Breast epithelium (tissue), 4 donors: Measurements from ENCODE around the gene ATP10B. TPM values are rescaled to one million over a fixed set of nuclear protein-coding genes. Genes with fewer than 3 reads are reported as not detected.

Source experiments
- DNase-seq, 2 donors: peaks; one replicate each; pipeline ENCODE4 v3.0.0-alpha.2; 2019; ENCODE audit warnings: low spot score in 2 of 2
- H3K27ac ChIP-seq, 2 donors: fragments of 200-600 bp; sonication (generic) in 1 of 2; one replicate each; pipeline ENCODE4 v1.5.1; 2016 to 2019; ENCODE audit warnings: mild to moderate bottlenecking in 1 of 2
- H3K27me3 ChIP-seq, 2 donors: fragments of 200-600 bp; sonication (generic) in 1 of 2; one replicate each; pipeline versions ENCODE4 v1.5.1 to v1.6.0; 2017 to 2019; ENCODE audit warnings: control low read depth in 1 of 2, mild to moderate bottlenecking in 1 of 2
- H3K36me3 ChIP-seq: fragments of 200-600 bp; one replicate; pipeline ENCODE4 v1.5.1; 2019
- H3K4me1 ChIP-seq, 2 donors: fragments of 200-600 bp; sonication (generic); one replicate each; pipeline ENCODE4 v1.5.1; 2016 to 2019; ENCODE audit warnings: control low read depth in 1 of 2
- H3K4me3 ChIP-seq, 3 donors: fragments of 200-600 bp; sonication (generic); 1 replicate in 2 of 3; 2 replicates in 1 of 3; pipeline ENCODE4 v1.5.1; 2016 to 2019; ENCODE audit warnings: mild to moderate bottlenecking in 3 of 3, moderate library complexity in 2 of 3
- H3K9me3 ChIP-seq, 2 donors: fragments of 200-600 bp; sonication (generic) in 1 of 2; one replicate each; pipeline ENCODE4 v1.5.1; 2016 to 2019; ENCODE audit warnings: control low read depth in 1 of 2
- CTCF ChIP-seq, 3 donors: fragments of 450-650 bp; IDR thresholded peaks; one replicate each; pipeline ENCODE4 v1.5.1; 2016 to 2017; ENCODE audit warnings: antibody characterized with exemption in 3 of 3, mild to moderate bottlenecking in 3 of 3, moderate library complexity in 3 of 3
- POLR2A ChIP-seq: fragments of 450-650 bp; IDR thresholded peaks from one replicate; pipeline ENCODE4 v1.6.1; 2016; ENCODE audit warnings: antibody characterized with exemption, mild to moderate bottlenecking, moderate library complexity
- POLR2AphosphoS5 ChIP-seq, 3 donors: sonication (generic); formaldehyde crosslinking; IDR thresholded peaks; one replicate each; pipeline ENCODE4 v1.6.1; 2017; ENCODE audit warnings: antibody characterized with exemption in 3 of 3
- intact Hi-C: fragments of 100-400 bp; cut with DNase I; formaldehyde crosslinking; loops from one replicate; pipeline ENCODE4 v1.15.1; 2023; ENCODE audit warnings: low total_unique reads
- total RNA-seq, 3 donors: library from RNA; depleted of rRNA; stranded (reverse); fragments of >200 nt; gene quantifications; one replicate each; pipeline ENCODE4 v1.1.0, GENCODE V29; 2016

ATP10B gene
- total RNA-seq, 3 donors from 2014 or later: under 0.01 to 2.9 TPM; not detected in 1

- no peak for TF ChIP-seq CTCF (IDR thresholded peaks at IDR 0.05)
- no peak for TF ChIP-seq POLR2AphosphoS5 (IDR thresholded peaks at IDR 0.05)
- TF ChIP-seq POLR2A: no peak
- H3K4me1 ChIP-seq: no peaks in the 10 kb centered on the region
- no peak overlapping the region for H3K27ac ChIP-seq
- intact Hi-C loops: no loop called here
- H3K4me3 ChIP-seq: no peak overlapping the region
- no peaks in the 10 kb centered on the region for H3K27me3 ChIP-seq
- no peaks in the 10 kb centered on the region for H3K9me3 ChIP-seq
- no peak for DNase-seq
- H3K36me3 ChIP-seq: no peaks in the 10 kb centered on the region
These were observed 104.5 kb downstream of the ATP10B start for GRCh38 chr5:160747559-160747958.

- no peak for DNase-seq
- intact Hi-C loops: no loop called here
- Histone ChIP-seq H3K4me3 (no peak overlapping the region), H3K4me1 (no peaks in the 10 kb centered on the region), H3K27me3 (no peaks in the 10 kb centered on the region), H3K36me3 (no peaks in the 10 kb centered on the region), H3K9me3 (no peaks in the 10 kb centered on the region), H3K27ac (no peak overlapping the region)
- TF ChIP-seq POLR2A: no peak
- TF ChIP-seq CTCF (IDR thresholded peaks at IDR 0.05): no peak
- no peak for TF ChIP-seq POLR2AphosphoS5 (IDR thresholded peaks at IDR 0.05)
These were observed 107.5 kb downstream of the ATP10B start for GRCh38 chr5:160744268-160745101.

- TF ChIP-seq POLR2A (no peak), CTCF (IDR thresholded peaks at IDR 0.05) (no peak), POLR2AphosphoS5 (IDR thresholded peaks at IDR 0.05) (no peak)
- intact Hi-C loops: no loop called here
- no peak for DNase-seq
- no peaks in the 10 kb centered on the region for H3K27me3 ChIP-seq
- no peak overlapping the region for H3K4me3 ChIP-seq
- no peaks in the 10 kb centered on the region for H3K9me3 ChIP-seq
- no peaks in the 10 kb centered on the region for H3K36me3 ChIP-seq
- no peak overlapping the region for H3K27ac ChIP-seq
- no peaks in the 10 kb centered on the region for H3K4me1 ChIP-seq
These were observed 109.0 kb downstream of the ATP10B start for GRCh38 chr5:160743027-160743426.

- no peak overlapping the region for H3K4me3 ChIP-seq
- TF ChIP-seq POLR2A (no peak), POLR2AphosphoS5 (IDR thresholded peaks at IDR 0.05) (no peak), CTCF (IDR thresholded peaks at IDR 0.05) (no peak)
- no peaks in the 10 kb centered on the region for H3K4me1 ChIP-seq
- no peaks in the 10 kb centered on the region for H3K36me3 ChIP-seq
- no peak overlapping the region for H3K27ac ChIP-seq
- H3K27me3 ChIP-seq: no peaks in the 10 kb centered on the region
- DNase-seq: no peak
- no peaks in the 10 kb centered on the region for H3K9me3 ChIP-seq
- intact Hi-C loops: no loop called here
These were observed 109.6 kb downstream of the ATP10B start for GRCh38 chr5:160742446-160742845.

GRCh38 chr5:160727296-160727997 is 124.6 kb downstream of the ATP10B start:
- Histone ChIP-seq H3K27me3 (no peaks in the 10 kb centered on the region), H3K27ac (no peak overlapping the region), H3K9me3 (no peaks in the 10 kb centered on the region), H3K36me3 (no peaks in the 10 kb centered on the region), H3K4me3 (no peak overlapping the region), H3K4me1 (no peaks in the 10 kb centered on the region)
- intact Hi-C loops: no loop called here
- TF ChIP-seq POLR2A: no peak
- no peak for TF ChIP-seq CTCF (IDR thresholded peaks at IDR 0.05)
- no peak for TF ChIP-seq POLR2AphosphoS5 (IDR thresholded peaks at IDR 0.05)
- DNase-seq: no peak
